Astrocyte (in vitro differentiated cells and primary cell): Measurements from ENCODE around the gene B3GNT5. TPM values are rescaled to one million over a fixed set of nuclear protein-coding genes. Genes with fewer than 3 reads are reported as not detected.

Experiments
- DNase-seq: peaks from one replicate; pipeline ENCODE4 v3.0.0-alpha.2; 2010; ENCODE audit warnings: low read depth
- FAIRE-seq: peaks from 2 replicates; lab custom pipeline; 2011; peaks lifted over from hg19 to GRCh38; lab: Jason Lieb, UNC
- H2AFZ ChIP-seq: 2 replicates; pipeline ENCODE4 v1.6.0; 2012; ENCODE audit warnings: low read depth, low read length, inconsistent platforms
- H3K27ac ChIP-seq: 2 replicates; pipeline ENCODE4 v1.5.1; 2011; ENCODE audit warnings: low read depth, low read length, inconsistent platforms
- H3K27me3 ChIP-seq: 2 replicates; pipeline ENCODE4 v1.6.0; 2011; ENCODE audit warnings: low read length, inconsistent platforms; ENCODE audit not compliant: insufficient read depth
- H3K36me3 ChIP-seq: 2 replicates; pipeline ENCODE4 v1.5.1; 2011; ENCODE audit warnings: low read length, inconsistent platforms; ENCODE audit not compliant: insufficient read depth
- H3K4me1 ChIP-seq: 2 replicates; pipeline ENCODE4 v1.5.1; 2011; ENCODE audit warnings: low read length, inconsistent platforms; ENCODE audit not compliant: insufficient read depth
- H3K4me2 ChIP-seq: 2 replicates; pipeline ENCODE4 v1.6.0; 2012; ENCODE audit warnings: low read length, inconsistent platforms
- H3K4me3 ChIP-seq: 2 replicates; pipeline ENCODE4 v1.5.1; 2011; ENCODE audit warnings: low read depth, mild to moderate bottlenecking, low read length, inconsistent platforms; ENCODE audit not compliant: insufficient read depth
- H3K79me2 ChIP-seq: 2 replicates; pipeline ENCODE4 v1.6.0; 2012; ENCODE audit warnings: mild to moderate bottlenecking, low read length, inconsistent platforms; ENCODE audit not compliant: insufficient read depth
- H3K9ac ChIP-seq: 2 replicates; pipeline ENCODE4 v1.6.0; 2012; ENCODE audit warnings: mild to moderate bottlenecking, low read length, inconsistent platforms
- H3K9me3 ChIP-seq: 2 replicates; pipeline ENCODE4 v1.5.1; 2012; ENCODE audit warnings: low read depth, mild to moderate bottlenecking, low read length, inconsistent platforms; ENCODE audit not compliant: insufficient read depth
- H4K20me1 ChIP-seq: 2 replicates; pipeline ENCODE4 v1.6.0; 2012; ENCODE audit warnings: low read length, inconsistent platforms; ENCODE audit not compliant: insufficient read depth
- H3K27ac Mint-ChIP-seq: one replicate; pipeline ENCODE4 v1.8.0; 2021; ENCODE audit warnings: mild to moderate bottlenecking, mixed read lengths; ENCODE audit not compliant: unreplicated experiment
- H3K27me3 Mint-ChIP-seq: one replicate; pipeline ENCODE4 v1.8.0; 2021; ENCODE audit warnings: low read depth, mixed read lengths; ENCODE audit not compliant: unreplicated experiment
- H3K36me3 Mint-ChIP-seq: one replicate; pipeline ENCODE4 v1.8.0; 2021; ENCODE audit warnings: low read depth, mixed read lengths; ENCODE audit not compliant: unreplicated experiment
- H3K4me1 Mint-ChIP-seq: one replicate; pipeline ENCODE4 v1.8.0; 2021; ENCODE audit warnings: low read depth, mixed read lengths; ENCODE audit not compliant: unreplicated experiment
- H3K4me3 Mint-ChIP-seq: one replicate; pipeline ENCODE4 v1.8.0; 2021; ENCODE audit warnings: mild to moderate bottlenecking, moderate library complexity, mixed read lengths; ENCODE audit not compliant: unreplicated experiment
- H3K9me3 Mint-ChIP-seq: one replicate; pipeline ENCODE4 v1.8.0; 2021; ENCODE audit warnings: mild to moderate bottlenecking, mixed read lengths; ENCODE audit not compliant: unreplicated experiment
- EZH2 ChIP-seq: IDR thresholded peaks from 2 replicates; pipeline ENCODE4 v1.6.1; 2012; ENCODE audit warnings: mild to moderate bottlenecking, low read length, inconsistent platforms; ENCODE audit not compliant: insufficient read depth
- total RNA-seq: library from RNA; stranded (reverse); gene quantifications from 2 replicates; pipeline ENCODE4 v1.2.1, GENCODE V29; 2021
- TF ChIP-seq, protein P1 (sequence below): IDR thresholded peaks from 2 replicates; pipeline ENCODE4 v1.5.1; 2011; ENCODE audit warnings: low read depth, mild to moderate bottlenecking, inconsistent platforms, low read length, moderate library complexity; ENCODE audit not compliant: insufficient read depth

B3GNT5 gene
- total RNA-seq, 1 donor from 2014 or later, result 15.8 TPM

DNA sequence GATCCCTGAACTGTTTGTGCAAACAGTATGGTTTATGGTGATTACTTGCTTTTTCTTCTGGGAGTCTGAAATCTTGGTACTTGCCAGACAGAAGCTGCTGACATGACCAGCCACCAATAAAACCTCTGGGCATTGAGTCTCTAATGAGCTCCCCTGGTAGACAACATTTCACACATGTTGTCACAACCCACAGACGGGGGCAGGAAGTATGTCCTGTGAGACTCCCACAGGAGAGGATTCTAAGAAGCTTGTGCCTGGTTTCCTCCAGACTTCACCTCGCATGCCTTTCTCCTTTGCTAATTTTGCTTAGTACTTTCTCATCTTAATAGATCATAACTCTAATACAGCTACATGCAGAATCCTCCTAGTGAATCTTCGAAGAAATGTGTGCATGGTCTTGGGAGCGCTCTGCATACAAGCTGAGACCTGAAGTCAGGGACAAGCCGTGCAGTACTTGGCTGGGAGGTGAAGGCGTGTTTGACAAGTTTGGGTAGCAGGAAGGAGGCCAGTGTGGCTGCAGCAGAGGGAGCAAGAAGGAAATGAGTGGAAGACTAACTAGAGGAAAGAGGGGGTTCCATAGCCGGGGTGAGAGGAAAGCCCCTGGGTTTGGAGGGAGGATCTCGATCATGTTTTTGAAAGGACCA is 49.0 kb downstream of the B3GNT5 start:
- H3K27ac Mint-ChIP-seq, result peak overlapping the region; percentile 34
- Histone ChIP-seq H3K9ac (no peak overlapping the region), H3K9me3 (no peaks in the 10 kb centered on the region), H3K79me2 (no peaks in the 10 kb centered on the region), H3K4me2 (no peak overlapping the region), H3K36me3 (no peaks in the 10 kb centered on the region), H4K20me1 (no peaks in the 10 kb centered on the region), H3K4me1 (peaks cover 34% of the 10 kb centered on the region), H3K27ac (no peak overlapping the region), H2AFZ (no peak overlapping the region), H3K27me3 (no peaks in the 10 kb centered on the region), H3K4me3 (no peak overlapping the region)
- H3K36me3 Mint-ChIP-seq, result no peaks in the 10 kb centered on the region
- H3K9me3 Mint-ChIP-seq, result no peaks in the 10 kb centered on the region
- no peak overlapping the region for H3K4me3 Mint-ChIP-seq
- peaks cover 43% of the 10 kb centered on the region for H3K4me1 Mint-ChIP-seq
- FAIRE-seq (no peak), DNase-seq (no peak)
- no peaks in the 10 kb centered on the region for H3K27me3 Mint-ChIP-seq
- no peak for TF ChIP-seq EZH2
- TF ChIP-seq, protein P1, sequence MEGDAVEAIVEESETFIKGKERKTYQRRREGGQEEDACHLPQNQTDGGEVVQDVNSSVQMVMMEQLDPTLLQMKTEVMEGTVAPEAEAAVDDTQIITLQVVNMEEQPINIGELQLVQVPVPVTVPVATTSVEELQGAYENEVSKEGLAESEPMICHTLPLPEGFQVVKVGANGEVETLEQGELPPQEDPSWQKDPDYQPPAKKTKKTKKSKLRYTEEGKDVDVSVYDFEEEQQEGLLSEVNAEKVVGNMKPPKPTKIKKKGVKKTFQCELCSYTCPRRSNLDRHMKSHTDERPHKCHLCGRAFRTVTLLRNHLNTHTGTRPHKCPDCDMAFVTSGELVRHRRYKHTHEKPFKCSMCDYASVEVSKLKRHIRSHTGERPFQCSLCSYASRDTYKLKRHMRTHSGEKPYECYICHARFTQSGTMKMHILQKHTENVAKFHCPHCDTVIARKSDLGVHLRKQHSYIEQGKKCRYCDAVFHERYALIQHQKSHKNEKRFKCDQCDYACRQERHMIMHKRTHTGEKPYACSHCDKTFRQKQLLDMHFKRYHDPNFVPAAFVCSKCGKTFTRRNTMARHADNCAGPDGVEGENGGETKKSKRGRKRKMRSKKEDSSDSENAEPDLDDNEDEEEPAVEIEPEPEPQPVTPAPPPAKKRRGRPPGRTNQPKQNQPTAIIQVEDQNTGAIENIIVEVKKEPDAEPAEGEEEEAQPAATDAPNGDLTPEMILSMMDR, result no peak

DNA sequence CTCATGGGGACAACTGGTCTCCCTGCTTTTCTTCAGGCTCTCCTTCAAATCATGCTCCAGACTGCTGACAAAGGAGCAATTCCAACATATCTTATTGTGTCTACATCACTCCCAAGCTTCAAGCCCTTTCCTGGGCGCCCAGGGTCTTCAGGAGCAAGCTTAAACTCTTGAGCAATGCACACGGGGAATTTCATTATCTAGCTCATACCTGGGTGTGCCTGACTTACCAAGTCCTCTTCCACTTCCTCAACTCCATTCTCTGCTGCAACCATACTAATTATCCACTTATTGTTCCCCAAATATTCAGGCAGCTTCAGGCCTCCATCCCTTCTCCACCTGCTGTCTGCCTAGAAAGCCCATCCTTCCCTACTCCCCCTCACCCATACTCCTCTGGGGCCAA is 50.6 kb downstream of the B3GNT5 start:
- no peak overlapping the region for H3K4me3 ChIP-seq
- Mint-ChIP-seq H3K4me1 (peaks cover 46% of the 10 kb centered on the region), H3K4me3 (no peak overlapping the region), H3K27ac (no peak overlapping the region), H3K36me3 (peaks cover 1% of the 10 kb centered on the region), H3K27me3 (no peaks in the 10 kb centered on the region), H3K9me3 (no peaks in the 10 kb centered on the region)
- H3K4me2 ChIP-seq, result no peak overlapping the region
- FAIRE-seq (no peak), DNase-seq (no peak)
- no peaks in the 10 kb centered on the region for H4K20me1 ChIP-seq
- peaks cover 33% of the 10 kb centered on the region for H3K4me1 ChIP-seq
- H3K9ac ChIP-seq, result no peak overlapping the region
- no peak overlapping the region for H3K27ac ChIP-seq
- no peaks in the 10 kb centered on the region for H3K27me3 ChIP-seq
- H3K9me3 ChIP-seq, result no peaks in the 10 kb centered on the region
- no peak overlapping the region for H2AFZ ChIP-seq
- TF ChIP-seq, protein P1, result no peak
- TF ChIP-seq EZH2, result no peak
- H3K36me3 ChIP-seq, result no peaks in the 10 kb centered on the region
- H3K79me2 ChIP-seq, result no peaks in the 10 kb centered on the region

DNA sequence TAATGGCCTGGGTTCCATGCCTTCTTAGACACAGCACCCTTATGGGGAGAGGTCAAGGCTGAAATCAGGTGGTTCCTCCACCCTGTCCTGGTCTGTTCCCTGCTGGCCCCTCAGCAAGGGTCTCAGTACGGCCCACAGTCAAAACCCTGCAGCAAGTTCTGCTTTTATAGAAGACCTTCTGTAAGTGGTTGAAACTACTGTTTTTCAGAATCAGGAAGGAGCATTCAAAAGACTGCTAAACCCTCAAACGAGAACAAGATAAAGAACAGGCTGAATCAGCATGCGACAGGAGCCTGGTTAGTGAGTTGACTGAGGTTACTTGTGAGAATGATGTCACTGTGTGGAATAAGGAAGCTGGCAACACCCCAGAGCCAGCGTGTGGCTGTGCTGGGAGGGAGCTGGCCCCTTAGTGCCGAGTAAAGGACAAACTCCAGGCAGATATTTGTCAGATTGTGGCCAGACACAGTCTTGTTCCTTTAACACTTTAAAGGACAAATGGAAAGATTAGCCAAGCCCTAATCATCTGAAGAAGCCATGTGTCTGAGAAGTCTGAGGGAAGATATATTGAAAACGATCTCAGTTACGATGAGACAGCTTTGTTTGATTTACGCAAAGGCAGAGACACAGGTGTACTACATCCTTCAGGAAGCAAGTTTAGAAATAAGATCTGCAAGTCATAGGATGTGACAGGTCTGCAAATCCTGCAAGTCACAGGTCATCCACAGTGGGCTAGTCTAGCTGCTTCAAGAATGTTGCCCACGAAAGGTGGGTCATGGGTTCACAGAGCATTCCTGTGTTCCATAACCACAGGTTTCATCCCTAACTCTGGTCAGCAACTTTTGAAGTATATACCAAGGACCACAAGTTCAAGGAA is 54.0 kb downstream of the B3GNT5 start:
- H3K4me2 ChIP-seq, result peak overlapping the region; percentile 60
- FAIRE-seq (no peak), DNase-seq (peak; percentile 78)
- no peaks in the 10 kb centered on the region for H3K9me3 Mint-ChIP-seq
- H3K4me1 ChIP-seq, result peaks cover 16% of the 10 kb centered on the region
- peaks cover 29% of the 10 kb centered on the region for H3K4me1 Mint-ChIP-seq
- H3K36me3 Mint-ChIP-seq, result peaks cover 1% of the 10 kb centered on the region
- no peaks in the 10 kb centered on the region for H3K27me3 Mint-ChIP-seq
- H3K27ac ChIP-seq, result no peak overlapping the region
- TF ChIP-seq, protein P1, result no peak
- no peak for TF ChIP-seq EZH2
- H3K4me3 ChIP-seq, result no peak overlapping the region
- H3K36me3 ChIP-seq, result no peaks in the 10 kb centered on the region
- no peaks in the 10 kb centered on the region for H3K79me2 ChIP-seq
- H3K9ac ChIP-seq, result no peak overlapping the region
- H2AFZ ChIP-seq, result peak overlapping the region; percentile 47
- no peaks in the 10 kb centered on the region for H3K9me3 ChIP-seq
- H4K20me1 ChIP-seq, result no peaks in the 10 kb centered on the region
- peak overlapping the region; percentile 86 for H3K27ac Mint-ChIP-seq
- H3K4me3 Mint-ChIP-seq, result peak overlapping the region; percentile 36
- H3K27me3 ChIP-seq, result no peaks in the 10 kb centered on the region
